Vagina (tissue), 2 donors: ENCODE data around the gene IL20. TPM values are rescaled to one million over a fixed set of nuclear protein-coding genes. Genes with fewer than 3 reads are reported as not detected.

Experiments
- DNase-seq, 2 donors: peaks; one replicate each; pipeline ENCODE4 v3.0.0-alpha.2; 2017; ENCODE audit errors: extremely low spot score in 2 of 2
- H3K27ac ChIP-seq: fragments of 200-600 bp; sonication (generic); one replicate; pipeline ENCODE4 v1.5.1; 2019
- H3K27me3 ChIP-seq: fragments of 200-600 bp; sonication (generic); one replicate; pipeline ENCODE4 v1.5.1; 2019
- H3K36me3 ChIP-seq, 2 donors: fragments of 200-600 bp; sonication (generic); one replicate each; pipeline ENCODE4 v1.5.1; 2017 to 2019
- H3K4me1 ChIP-seq: fragments of 200-600 bp; sonication (generic); one replicate; pipeline ENCODE4 v1.5.1; 2019
- H3K4me3 ChIP-seq, 2 donors: fragments of 200-600 bp; sonication (generic); 1 replicate in 1 of 2; 2 replicates in 1 of 2; pipeline ENCODE4 v1.5.1; 2016 to 2019
- H3K9me3 ChIP-seq: fragments of 200-600 bp; sonication (generic); one replicate; pipeline ENCODE4 v1.5.1; 2019
- CTCF ChIP-seq, 3 experiments: fragments of 450-650 bp in 2 of 3; fragments of 200-600 bp in 1 of 3; sonication (generic) in 1 of 3; IDR thresholded peaks; one replicate each; pipeline ENCODE4 v1.5.1; 2017 to 2019; ENCODE audit warnings: antibody characterized with exemption in 3 of 3, mild to moderate bottlenecking in 2 of 3, moderate library complexity in 2 of 3
- POLR2A ChIP-seq, 2 donors: fragments of 450-650 bp; IDR thresholded peaks; one replicate each; pipeline ENCODE4 v1.6.1; 2017; ENCODE audit warnings: antibody characterized with exemption in 2 of 2, mild to moderate bottlenecking in 2 of 2, moderate library complexity in 2 of 2
- POLR2AphosphoS5 ChIP-seq, 2 donors: sonication (generic); formaldehyde crosslinking; IDR thresholded peaks; one replicate each; pipeline ENCODE4 v1.9.0; 2017; ENCODE audit warnings: antibody characterized with exemption in 2 of 2, mild to moderate bottlenecking in 2 of 2, low read depth in 1 of 2; ENCODE audit not compliant: insufficient read depth in 1 of 2
- intact Hi-C: fragments of 100-400 bp; cut with DNase I; formaldehyde crosslinking; loops from one replicate; pipeline ENCODE4 v1.15.1; 2023
- total RNA-seq: library from RNA; depleted of rRNA; stranded (reverse); fragments of >200 nt; gene quantifications from one replicate; pipeline ENCODE4 v1.2.3, GENCODE V29; 2016

Gene IL20
- total RNA-seq, 1 donor from 2014 or later, result not detected

- TF ChIP-seq CTCF (IDR thresholded peaks at IDR 0.05) (no peak), POLR2AphosphoS5 (IDR thresholded peaks at IDR 0.05; ENCODE audit: insufficient read depth in 1 of 2, low read depth in 1 of 2) (no peak)
- no peak for DNase-seq
- H3K9me3 ChIP-seq, result peaks cover 9% of the 10 kb centered on the region
- no peaks in the 10 kb centered on the region for H3K36me3 ChIP-seq
- no peaks in the 10 kb centered on the region for H3K27me3 ChIP-seq
- no peak overlapping the region for H3K27ac ChIP-seq
- no peak overlapping the region for H3K4me3 ChIP-seq
- H3K4me1 ChIP-seq, result no peaks in the 10 kb centered on the region
- intact Hi-C loops, result no loop called here
Observed at GRCh38 chr1:206873603-206874188, 8.3 kb downstream of the IL20 start.

- Histone ChIP-seq H3K27ac (no peak overlapping the region), H3K4me1 (no peaks in the 10 kb centered on the region), H3K9me3 (peaks cover 9% of the 10 kb centered on the region), H3K27me3 (no peaks in the 10 kb centered on the region), H3K4me3 (no peak overlapping the region), H3K36me3 (no peaks in the 10 kb centered on the region)
- no peak for DNase-seq
- intact Hi-C loops, result no loop called here
- TF ChIP-seq CTCF (IDR thresholded peaks at IDR 0.05) (no peak), POLR2AphosphoS5 (IDR thresholded peaks at IDR 0.05; ENCODE audit: insufficient read depth in 1 of 2, low read depth in 1 of 2) (no peak), POLR2A (IDR thresholded peaks at IDR 0.05) (no peak)
Observed at GRCh38 chr1:206875752-206876377, 10.4 kb downstream of the IL20 start.

GRCh38 chr1:206878456-206878855, 13.0 kb downstream of the IL20 start:
- no peaks in the 10 kb centered on the region for H3K27me3 ChIP-seq
- no peaks in the 10 kb centered on the region for H3K4me1 ChIP-seq
- no peak overlapping the region for H3K4me3 ChIP-seq
- H3K36me3 ChIP-seq, result no peaks in the 10 kb centered on the region
- intact Hi-C loops, result no loop called here
- no peak for DNase-seq
- no peak overlapping the region for H3K27ac ChIP-seq
- H3K9me3 ChIP-seq, result peaks cover 9% of the 10 kb centered on the region
- no peak for TF ChIP-seq CTCF (IDR thresholded peaks at IDR 0.05)
- no peak for TF ChIP-seq POLR2A (IDR thresholded peaks at IDR 0.05)
- no peak for TF ChIP-seq POLR2AphosphoS5 (IDR thresholded peaks at IDR 0.05; ENCODE audit: insufficient read depth in 1 of 2, low read depth in 1 of 2)

GRCh38 chr1:206880314-206880713, 14.9 kb downstream of the IL20 start:
- TF ChIP-seq POLR2A (IDR thresholded peaks at IDR 0.05), result no peak
- TF ChIP-seq POLR2AphosphoS5 (IDR thresholded peaks at IDR 0.05; ENCODE audit: insufficient read depth in 1 of 2, low read depth in 1 of 2), result no peak
- TF ChIP-seq CTCF (IDR thresholded peaks at IDR 0.05), result no peak
- no peaks in the 10 kb centered on the region for H3K27me3 ChIP-seq
- no peak overlapping the region for H3K27ac ChIP-seq
- peaks cover 9% of the 10 kb centered on the region for H3K9me3 ChIP-seq
- no peak for DNase-seq
- no peaks in the 10 kb centered on the region for H3K36me3 ChIP-seq
- intact Hi-C loops, result no loop called here
- no peak overlapping the region for H3K4me3 ChIP-seq
- H3K4me1 ChIP-seq, result no peaks in the 10 kb centered on the region

GRCh38 chr1:206882555-206882954, 17.1 kb downstream of the IL20 start:
- Histone ChIP-seq H3K36me3 (no peaks in the 10 kb centered on the region), H3K9me3 (no peaks in the 10 kb centered on the region), H3K4me1 (no peaks in the 10 kb centered on the region), H3K4me3 (no peak overlapping the region), H3K27me3 (no peaks in the 10 kb centered on the region), H3K27ac (no peak overlapping the region)
- no peak for DNase-seq
- intact Hi-C loops, result no loop called here
- TF ChIP-seq POLR2AphosphoS5 (IDR thresholded peaks at IDR 0.05; ENCODE audit: insufficient read depth in 1 of 2, low read depth in 1 of 2) (no peak), POLR2A (IDR thresholded peaks at IDR 0.05) (no peak), CTCF (IDR thresholded peaks at IDR 0.05) (no peak)
